IMR-90 (cell line): ENCODE results near the gene SLC9A3. TPM values are rescaled to one million over a fixed set of nuclear protein-coding genes. Genes with fewer than 3 reads are reported as not detected.

Experiments
- ATAC-seq: fragments of 200-7000 bp; cut with Tn5 transposase; 2 replicates; pipeline ENCODE4 v1.9.1; 2020; ENCODE audit warnings: low read depth, mild to moderate bottlenecking, moderate library complexity
- BruUV-seq: library from RNA; stranded (reverse); fragments of 400-500 nt; replicated peaks from 2 replicates; lab custom pipeline; 2021; lab: Mats Ljungman, UMichigan
- CTCF ChIA-PET: fragments of 300-600 bp; formaldehyde crosslinking; extraction: SDS; loops from one replicate; lab custom pipeline; 2021; ENCODE audit warnings: antibody characterized with exemption; lab: Yijun Ruan, JAX
- POLR2A ChIA-PET: fragments of 300-600 bp; sonication (Branson Sonifier 250); formaldehyde crosslinking; loops from one replicate; lab custom pipeline; 2022; ENCODE audit warnings: antibody characterized with exemption; ENCODE audit not compliant: unreplicated experiment; lab: Charles Lee
- DNase-seq: peaks from one replicate; pipeline ENCODE4 v3.0.0; 2013
- H2AFZ ChIP-seq: replicated peaks from 2 replicates; pipeline ENCODE3; 2013; ENCODE audit warnings: low read length, mild to moderate bottlenecking; ENCODE audit not compliant: poor library complexity
- H2AK5ac ChIP-seq: 2 replicates; pipeline ENCODE4 v1.6.1; 2013; ENCODE audit warnings: low read depth, low read length, inconsistent platforms
- H2AK9ac ChIP-seq: replicated peaks from 2 replicates; pipeline ENCODE3; 2013; ENCODE audit warnings: mild to moderate bottlenecking, low read depth, low read length, moderate library complexity; ENCODE audit not compliant: poor library complexity
- H2BK120ac ChIP-seq: 2 replicates; pipeline ENCODE4 v1.6.1; 2013; ENCODE audit warnings: low read depth, low read length, inconsistent platforms
- H2BK15ac ChIP-seq: 3 replicates; pipeline ENCODE4 v1.6.1; 2013; ENCODE audit warnings: low read depth, low read length, inconsistent platforms
- H2BK20ac ChIP-seq: 2 replicates; pipeline ENCODE4 v1.6.1; 2013; ENCODE audit warnings: low read depth, mild to moderate bottlenecking, inconsistent platforms, low read length, moderate library complexity
- H2BK5ac ChIP-seq: 2 replicates; pipeline ENCODE4 v1.6.1; 2013; ENCODE audit warnings: mild to moderate bottlenecking, low read depth, low read length, inconsistent platforms; ENCODE audit not compliant: poor library complexity, severe bottlenecking
- H3K14ac ChIP-seq: replicated peaks from 2 replicates; pipeline ENCODE4 v1.6.1; 2013; ENCODE audit warnings: low read depth, low read length, inconsistent platforms
- H3K18ac ChIP-seq: 2 replicates; pipeline ENCODE4 v1.6.1; 2013; ENCODE audit warnings: low read depth, low read length, control low read depth
- H3K23ac ChIP-seq: 2 replicates; pipeline ENCODE4 v1.6.1; 2013; ENCODE audit warnings: low read depth, low read length, inconsistent platforms
- H3K27ac ChIP-seq: 2 replicates; pipeline ENCODE4 v1.5.1; 2013; ENCODE audit warnings: mild to moderate bottlenecking, control low read depth, low read length; ENCODE audit not compliant: insufficient read depth
- H3K27me3 ChIP-seq: 2 replicates; pipeline ENCODE4 v1.6.1; 2013; ENCODE audit warnings: low read length; ENCODE audit not compliant: control insufficient read depth, insufficient read depth
- H3K36me3 ChIP-seq: 2 replicates; pipeline ENCODE4 v1.6.1; 2013; ENCODE audit warnings: low read length, mixed read lengths; ENCODE audit not compliant: control insufficient read depth, insufficient read depth
- H3K4ac ChIP-seq: 2 replicates; pipeline ENCODE4 v1.6.1; 2013; ENCODE audit warnings: low read depth, low read length, inconsistent platforms
- H3K4me1 ChIP-seq: 2 replicates; pipeline ENCODE4 v1.6.1; 2013; ENCODE audit warnings: low read length, mixed read lengths; ENCODE audit not compliant: control insufficient read depth, insufficient read depth
- H3K4me2 ChIP-seq: 2 replicates; pipeline ENCODE4 v1.6.1; 2013; ENCODE audit warnings: low read depth, mild to moderate bottlenecking, control low read depth, low read length, moderate library complexity
- H3K4me3 ChIP-seq: 2 replicates; pipeline ENCODE4 v1.5.1; 2013; ENCODE audit warnings: low read depth, mild to moderate bottlenecking, control low read depth, low read length, moderate library complexity; ENCODE audit not compliant: insufficient read depth
- H3K56ac ChIP-seq: 2 replicates; pipeline ENCODE4 v1.6.1; 2013; ENCODE audit warnings: low read length, inconsistent platforms; ENCODE audit not compliant: insufficient read depth; ENCODE audit errors: extremely low read depth
- H3K79me1 ChIP-seq, 2 experiments: 2 replicates each; pipeline ENCODE4 v1.6.1; 2013; ENCODE audit warnings: low read length in 2 of 2, inconsistent platforms in 1 of 2, low read depth in 1 of 2
- H3K9ac ChIP-seq: 2 replicates; pipeline ENCODE4 v1.6.1; 2013; ENCODE audit warnings: low read depth, low read length, control low read depth
- H3K9me1 ChIP-seq: 2 replicates; pipeline ENCODE4 v1.6.1; 2013; ENCODE audit warnings: low read length, inconsistent platforms; ENCODE audit not compliant: insufficient read depth
- H3K9me3 ChIP-seq: 2 replicates; pipeline ENCODE4 v1.6.1; 2013; ENCODE audit warnings: low read length; ENCODE audit not compliant: control insufficient read depth, insufficient read depth
- H4K20me1 ChIP-seq: 2 replicates; pipeline ENCODE4 v1.6.1; 2013; ENCODE audit warnings: low read length, inconsistent platforms; ENCODE audit not compliant: insufficient read depth
- H4K5ac ChIP-seq: 2 replicates; pipeline ENCODE4 v1.6.1; 2013; ENCODE audit warnings: mild to moderate bottlenecking, low read depth, low read length, control low read depth
- H4K8ac ChIP-seq, 2 experiments: 2 replicates each; pipeline ENCODE4 v1.6.1; 2013; ENCODE audit warnings: low read depth in 2 of 2, low read length in 2 of 2, control low read depth in 1 of 2, inconsistent platforms in 1 of 2
- H4K91ac ChIP-seq: 2 replicates; pipeline ENCODE4 v1.6.1; 2013; ENCODE audit warnings: low read depth, low read length, inconsistent platforms; ENCODE audit not compliant: insufficient read depth
- BHLHE40 ChIP-seq: fragments of 150-350 bp; IDR thresholded peaks from 2 replicates; pipeline ENCODE4 v1.6.1; 2016; ENCODE audit warnings: mild to moderate bottlenecking, low read depth, low read length
- CEBPB ChIP-seq: IDR thresholded peaks from 2 replicates; pipeline ENCODE4 v1.6.1; 2012; ENCODE audit warnings: low read depth, low read length, improper control_type of control experiment
- CHD1 ChIP-seq: IDR thresholded peaks from 2 replicates; pipeline ENCODE4 v1.6.1; 2012; ENCODE audit warnings: low read depth, low read length, improper control_type of control experiment
- CTCF ChIP-seq: conservative IDR thresholded peaks from 2 replicates; pipeline ENCODE4 v1.5.1; 2012; ENCODE audit warnings: mild to moderate bottlenecking, low read depth, low read length, improper control_type of control experiment
- ELK1 ChIP-seq: fragments of 150-350 bp; IDR thresholded peaks from 2 replicates; pipeline ENCODE4 v1.6.1; 2016; ENCODE audit warnings: low read depth, mild to moderate bottlenecking, low read length, moderate library complexity, borderline replicate concordance
- FOS ChIP-seq: fragments of 150-350 bp; IDR thresholded peaks from 2 replicates; pipeline ENCODE4 v1.6.1; 2016; ENCODE audit warnings: low read depth, low read length
- MAFK ChIP-seq: IDR thresholded peaks from 2 replicates; pipeline ENCODE4 v1.6.1; 2012; ENCODE audit warnings: low read depth, low read length, improper control_type of control experiment
- MAZ ChIP-seq: IDR thresholded peaks from 2 replicates; pipeline ENCODE4 v1.6.1; 2012; ENCODE audit warnings: low read depth, mild to moderate bottlenecking, low read length, improper control_type of control experiment, moderate library complexity, borderline replicate concordance
- MXI1 ChIP-seq: IDR thresholded peaks from 2 replicates; pipeline ENCODE4 v1.6.1; 2012; ENCODE audit warnings: low read depth, mild to moderate bottlenecking, low read length, moderate library complexity, borderline replicate concordance
- NFE2L2 ChIP-seq: fragments of 150-350 bp; IDR thresholded peaks from 2 replicates; pipeline ENCODE4 v1.6.1; 2016; ENCODE audit warnings: low read depth, mild to moderate bottlenecking, low read length
- POLR2A ChIP-seq: IDR thresholded peaks from 2 replicates; pipeline ENCODE4 v1.6.1; 2012; ENCODE audit warnings: mild to moderate bottlenecking, low read depth, low read length
- RAD21 ChIP-seq: IDR thresholded peaks from 2 replicates; pipeline ENCODE4 v1.6.1; 2012; ENCODE audit warnings: low read length, improper control_type of control experiment
- RCOR1 ChIP-seq: IDR thresholded peaks from 2 replicates; pipeline ENCODE4 v1.6.1; 2012; ENCODE audit warnings: mild to moderate bottlenecking, low read length, improper control_type of control experiment; ENCODE audit not compliant: insufficient replicate concordance
- RFX5 ChIP-seq: IDR thresholded peaks from 2 replicates; pipeline ENCODE4 v1.8.0; 2012; ENCODE audit warnings: low read depth, mild to moderate bottlenecking, low read length, moderate library complexity
- SMC3 ChIP-seq: fragments of 150-350 bp; IDR thresholded peaks from 2 replicates; pipeline ENCODE4 v1.6.1; 2016; ENCODE audit warnings: low read depth, mild to moderate bottlenecking, antibody characterized with exemption, low read length, moderate library complexity
- USF2 ChIP-seq: fragments of 150-350 bp; IDR thresholded peaks from 2 replicates; pipeline ENCODE4 v1.6.1; 2017; ENCODE audit warnings: mild to moderate bottlenecking, antibody characterized with exemption, low read length, low read depth
- whole genome bisulfite sequencing, 2 experiments: methylation state at CpG; one replicate each; pipeline versions ENCODE4 v1.1.5 to v1.1.7; 2013; ENCODE audit warnings: missing lambda C conversion rate in 2 of 2; ENCODE audit not compliant: insufficient read length in 1 of 2; ENCODE audit errors: extremely low coverage in 2 of 2; 5-methylcytosine and 5-hydroxymethylcytosine counted together
- dilution Hi-C: fragments of 300-500 bp; cut with HindIII; formaldehyde crosslinking; loops from one replicate; pipeline ENCODE4 v1.14.3; 2018; ENCODE audit warnings: low sequenced_read_pairs; ENCODE audit not compliant: unreplicated experiment
- in situ Hi-C: fragments of 300-500 bp; cut with MboI; formaldehyde crosslinking; loops from 3 replicates; pipeline ENCODE4 v1.14.3; 2019; ENCODE audit warnings: low sequenced_read_pairs, inconsistent platforms, mixed read lengths
- intact Hi-C: fragments of 100-400 bp; cut with micrococcal nuclease; formaldehyde crosslinking; loops from 2 replicates; pipeline ENCODE4 v1.10.0; 2022
- polyA plus RNA-seq, 3 experiments: library from polyadenylated mRNA; depleted of rRNA; stranded (reverse); fragments of >200 nt; gene quantifications; 2 replicates each; pipeline ENCODE4 v1.2.3, GENCODE V29; 2012; ENCODE audit warnings: low replicate concordance in 1 of 3
- total RNA-seq: library from RNA; depleted of rRNA; stranded (reverse); fragments of >200 nt; gene quantifications from 2 replicates; pipeline ENCODE4 v1.2.3, GENCODE V29; 2012

SLC9A3 gene
- total and polyA plus RNA-seq, 2 of the 4 experiments (the other 2 are of a cell fraction), result 0.72 to 1.5 TPM

- dilution Hi-C loops (no loop called here), in situ Hi-C loops (no loop called here), intact Hi-C loops (no loop called here)
- no peak overlapping the region for H3K14ac ChIP-seq
- ATAC-seq, result no peak
- peaks cover 2% of the 10 kb centered on the region for H3K4me1 ChIP-seq
- H2BK120ac ChIP-seq, result no peak overlapping the region
- no peak overlapping the region for H2AK9ac ChIP-seq
- no peak overlapping the region for H3K23ac ChIP-seq
- H3K4me3 ChIP-seq, result no peak overlapping the region
- no peak overlapping the region for H3K9ac ChIP-seq
- H2BK5ac ChIP-seq, result no peak overlapping the region
- H3K18ac ChIP-seq, result no peak overlapping the region
- no peak overlapping the region for H4K5ac ChIP-seq
- no TSS peak for BruUV-seq
- no peak overlapping the region for H2BK20ac ChIP-seq
- H3K56ac ChIP-seq, result no peak overlapping the region
- no peak overlapping the region for H3K27ac ChIP-seq
- H2BK15ac ChIP-seq, result no peak overlapping the region
- H4K8ac ChIP-seq, result no peak overlapping the region
- peaks cover 34% of the 10 kb centered on the region for H4K20me1 ChIP-seq
- H4K91ac ChIP-seq, result no peak overlapping the region
- H3K4me2 ChIP-seq, result no peak overlapping the region
- DNase-seq, result no peak
- H3K79me1 ChIP-seq, result peaks cover 23 to 73% of the 10 kb centered on the region in 2 experiments
- 85% methylated on average over 5 of the region's 11 CpGs; no CpG with 5 or more reads in 1 of the 2 experiments for WGBS, 2 experiments
- TF ChIP-seq ELK1 (no peak), POLR2A (no peak), SMC3 (no peak), FOS (no peak), MXI1 (no peak), MAFK (no peak), RFX5 (no peak), RAD21 (no peak), MAZ (no peak), CTCF (no peak), RCOR1 (no peak), BHLHE40 (no peak), NFE2L2 (no peak), USF2 (no peak), CEBPB (no peak), CHD1 (no peak)
- peaks cover 7% of the 10 kb centered on the region for H3K9me3 ChIP-seq
- H3K27me3 ChIP-seq, result no peaks in the 10 kb centered on the region
- ChIA-PET CTCF (no interaction called here), POLR2A (no interaction called here)
- H2AFZ ChIP-seq, result no peak overlapping the region
- H3K4ac ChIP-seq, result no peak overlapping the region
- peaks cover 74% of the 10 kb centered on the region for H3K36me3 ChIP-seq
- H3K9me1 ChIP-seq, result peaks cover 29% of the 10 kb centered on the region; the same call in 1 of the 2 replicates
- H2AK5ac ChIP-seq, result no peak overlapping the region
Measured at GRCh38 chr5:455806-456205, 68.4 kb downstream of the SLC9A3 start.
